HCT116 (cell line): Measurements from ENCODE around the gene CAMKK1.

ENCODE experiments used
- EZH2 ChIP-seq: fragments of 200-600 bp; sonication (generic); IDR thresholded peaks from 2 replicates; pipeline ENCODE4 v1.6.1; 2017; ENCODE audit warnings: antibody characterized with exemption, mixed run types
- TF ChIP-seq, protein P1 (sequence below), 3 experiments: fragments of 200-600 bp in 1 of 3; sonication (generic) in 1 of 3; IDR thresholded peaks in 2 of 3; conservative IDR thresholded peaks in 1 of 3; 2 replicates each; pipeline ENCODE4 v1.5.1; 2012 to 2017; ENCODE audit warnings: low read depth in 2 of 3, low read length in 2 of 3, antibody characterized with exemption in 1 of 3, borderline replicate concordance in 1 of 3, control low read depth in 1 of 3, mild to moderate bottlenecking in 1 of 3, mixed read lengths in 1 of 3, mixed run types in 1 of 3, moderate library complexity in 1 of 3; ENCODE audit not compliant: insufficient read depth in 1 of 3

DNA sequence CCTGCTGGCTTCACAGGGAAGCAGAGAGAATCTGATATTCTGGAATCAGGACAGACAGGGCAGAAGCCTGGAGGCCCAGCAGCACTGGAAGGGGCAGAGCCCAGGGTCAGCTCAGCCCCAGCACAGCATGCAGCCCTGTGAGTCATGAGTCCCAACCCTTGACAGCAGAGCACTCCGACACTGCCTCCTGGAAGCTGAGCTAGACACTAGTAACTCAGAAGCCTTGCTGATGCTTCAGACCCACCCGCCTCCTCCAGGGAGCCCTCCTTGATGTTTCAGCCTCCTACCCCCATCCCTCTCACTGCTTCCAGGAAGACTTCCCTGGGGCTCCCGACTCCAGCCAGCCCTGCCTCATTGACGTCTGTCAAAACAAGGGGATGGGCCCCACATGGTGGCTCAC lies 6.9 kb downstream of the CAMKK1 start:
- TF ChIP-seq, protein P1, sequence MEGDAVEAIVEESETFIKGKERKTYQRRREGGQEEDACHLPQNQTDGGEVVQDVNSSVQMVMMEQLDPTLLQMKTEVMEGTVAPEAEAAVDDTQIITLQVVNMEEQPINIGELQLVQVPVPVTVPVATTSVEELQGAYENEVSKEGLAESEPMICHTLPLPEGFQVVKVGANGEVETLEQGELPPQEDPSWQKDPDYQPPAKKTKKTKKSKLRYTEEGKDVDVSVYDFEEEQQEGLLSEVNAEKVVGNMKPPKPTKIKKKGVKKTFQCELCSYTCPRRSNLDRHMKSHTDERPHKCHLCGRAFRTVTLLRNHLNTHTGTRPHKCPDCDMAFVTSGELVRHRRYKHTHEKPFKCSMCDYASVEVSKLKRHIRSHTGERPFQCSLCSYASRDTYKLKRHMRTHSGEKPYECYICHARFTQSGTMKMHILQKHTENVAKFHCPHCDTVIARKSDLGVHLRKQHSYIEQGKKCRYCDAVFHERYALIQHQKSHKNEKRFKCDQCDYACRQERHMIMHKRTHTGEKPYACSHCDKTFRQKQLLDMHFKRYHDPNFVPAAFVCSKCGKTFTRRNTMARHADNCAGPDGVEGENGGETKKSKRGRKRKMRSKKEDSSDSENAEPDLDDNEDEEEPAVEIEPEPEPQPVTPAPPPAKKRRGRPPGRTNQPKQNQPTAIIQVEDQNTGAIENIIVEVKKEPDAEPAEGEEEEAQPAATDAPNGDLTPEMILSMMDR (IDR thresholded peaks at IDR 0.05 in 2 of 3, conservative IDR thresholded peaks at IDR 0.05 in 1 of 3; ENCODE audit: borderline replicate concordance in 1 of 3, insufficient read depth in 1 of 3, low read depth in 2 of 3, low read length in 2 of 3) = no peak
- no peak for TF ChIP-seq EZH2
